ENCODE measurements around the gene ASAP2.

- TF ChIP-seq CTCF (conservative IDR thresholded peaks at IDR 0.05) (no peak), EZH2 (IDR thresholded peaks at IDR 0.05; ENCODE audit: low read depth) (no peak)
Measured at GRCh38 chr2:9364791-9365497, 158.3 kb downstream of the ASAP2 start.

Data from PC-9 (cell line).